ENCODE results near the gene TPM4. TPM values are rescaled to one million over a fixed set of nuclear protein-coding genes. Genes with fewer than 3 reads are reported as not detected.

The TPM4 gene
- polyA plus RNA-seq, 3 donors = 144 to 170 (median 146) TPM

- Histone ChIP-seq H2AFZ (ENCODE audit: insufficient read depth, low read depth, low read length, poor library complexity, severe bottlenecking) (no peak overlapping the region), H3K4me1 (ENCODE audit: control insufficient read depth in 1 of 2, insufficient read depth in 2 of 2, low read length in 2 of 2) (peaks cover 42 to 47% of the 10 kb centered on the region in 2 donors), H3K79me2 (ENCODE audit: insufficient read depth, low read length) (peaks cover 58% of the 10 kb centered on the region), H3K36me3 (replicated peaks in 1 of 2; ENCODE audit: control insufficient read depth in 1 of 2, insufficient read depth in 2 of 2, low read length in 2 of 2) (peaks cover 9 to 14% of the 10 kb centered on the region in 2 donors), H3K4me3 (replicated peaks in 1 of 3; ENCODE audit: low read depth in 2 of 3, low read length in 3 of 3) (peak overlapping the region; percentile 84 to 97 (median 92)), H3K27ac (ENCODE audit: low read depth in 1 of 2, low read length in 2 of 2) (peak overlapping the region; percentile 90 to 99), H4K20me1 (ENCODE audit: insufficient read depth, low read length) (peaks cover 31% of the 10 kb centered on the region), H3K4me2 (replicated peaks; ENCODE audit: extremely low read depth, low read length, poor library complexity, severe bottlenecking) (peak overlapping the region; percentile 83), H3K27me3 (ENCODE audit: control insufficient read depth in 2 of 2, insufficient read depth in 2 of 2, low read length in 2 of 2) (no peaks in the 10 kb centered on the region), H3K9me3 (replicated peaks in 1 of 2; ENCODE audit: control insufficient read depth in 1 of 2, insufficient read depth in 1 of 2, low read length in 2 of 2) (no peaks in the 10 kb centered on the region), H3K9ac (ENCODE audit: insufficient read depth, low read length, poor library complexity, severe bottlenecking) (peak overlapping the region; percentile 96)
- Mint-ChIP-seq H3K27me3 (ENCODE audit: low read depth in 3 of 3) (peaks cover 0 to 3% (median 0%) of the 10 kb centered on the region in 3 donors), H3K4me3 (peak overlapping the region; percentile 88 to 92), H3K9me3 (no peaks in the 10 kb centered on the region), H3K27ac (peak overlapping the region; percentile 96 to 100 (median 99)), H3K36me3 (peaks cover 18 to 31% of the 10 kb centered on the region in 2 donors), H3K4me1 (peaks cover 56% of the 10 kb centered on the region)
- no peak for TF ChIP-seq CTCF (IDR thresholded peaks at IDR 0.05)
- WGBS (ENCODE audit: insufficient coverage) = 0% methylated on average over 46 of the region's 56 CpGs
- intact Hi-C loops (cut with micrococcal nuclease) = loop anchor here (5.0 kb wide), 1 partner anchor 35 kb away; the partner anchor contains the start of gene RAB8A (in 2 of the 2)
- peak in 1 of 3 donors; percentile 43 for DNase-seq
These were observed 790 bp downstream of the TPM4 start for GRCh38 chr19:16076958-16077611.

GRCh38 chr19:16077984-16078758 is 1.9 kb downstream of the TPM4 start:
- peaks cover 0 to 3% (median 0%) of the 10 kb centered on the region in 3 donors for H3K27me3 Mint-ChIP-seq (ENCODE audit: low read depth in 3 of 3)
- peak overlapping the region; percentile 84 to 97 (median 92) for H3K4me3 ChIP-seq (replicated peaks in 1 of 3; ENCODE audit: low read depth in 2 of 3, low read length in 3 of 3)
- DNase-seq = peak in 1 of 3 donors; percentile 45
- H3K27me3 ChIP-seq (ENCODE audit: control insufficient read depth in 2 of 2, insufficient read depth in 2 of 2, low read length in 2 of 2) = no peaks in the 10 kb centered on the region
- TF ChIP-seq CTCF (IDR thresholded peaks at IDR 0.05) = no peak
- no peak overlapping the region for H2AFZ ChIP-seq (ENCODE audit: insufficient read depth, low read depth, low read length, poor library complexity, severe bottlenecking)
- H3K4me1 ChIP-seq (ENCODE audit: control insufficient read depth in 1 of 2, insufficient read depth in 2 of 2, low read length in 2 of 2) = peaks cover 50 to 55% of the 10 kb centered on the region in 2 donors
- peaks cover 69% of the 10 kb centered on the region for H3K79me2 ChIP-seq (ENCODE audit: insufficient read depth, low read length)
- H3K27ac Mint-ChIP-seq = peak overlapping the region; percentile 96 to 100 (median 99)
- peaks cover 66% of the 10 kb centered on the region for H3K4me1 Mint-ChIP-seq
- WGBS (ENCODE audit: insufficient coverage) = 50% methylated on average over 13 of the region's 16 CpGs
- intact Hi-C loops (cut with micrococcal nuclease) = loop anchor here (5.0 kb wide), 1 partner anchor 34 kb away; the partner anchor contains the start of gene RAB8A (in 2 of the 2)
- H3K36me3 ChIP-seq (replicated peaks in 1 of 2; ENCODE audit: control insufficient read depth in 1 of 2, insufficient read depth in 2 of 2, low read length in 2 of 2) = peaks cover 17 to 24% of the 10 kb centered on the region in 2 donors
- peaks cover 42% of the 10 kb centered on the region for H4K20me1 ChIP-seq (ENCODE audit: insufficient read depth, low read length)
- peak overlapping the region; percentile 90 to 99 for H3K27ac ChIP-seq (ENCODE audit: low read depth in 1 of 2, low read length in 2 of 2)
- peaks cover 0 to 2% (median 0%) of the 10 kb centered on the region in 7 donors for H3K9me3 Mint-ChIP-seq
- peaks cover 28 to 42% of the 10 kb centered on the region in 2 donors for H3K36me3 Mint-ChIP-seq
- H3K4me3 Mint-ChIP-seq = peak overlapping the region; percentile 88 to 92
- H3K4me2 ChIP-seq (replicated peaks; ENCODE audit: extremely low read depth, low read length, poor library complexity, severe bottlenecking) = peak overlapping the region; percentile 83
- H3K9ac ChIP-seq (ENCODE audit: insufficient read depth, low read length, poor library complexity, severe bottlenecking) = peak overlapping the region; percentile 96
- no peaks in the 10 kb centered on the region for H3K9me3 ChIP-seq (replicated peaks in 1 of 2; ENCODE audit: control insufficient read depth in 1 of 2, insufficient read depth in 1 of 2, low read length in 2 of 2)

Measured in CD14-positive monocyte (primary cell).